GM19035 (cell line): ENCODE measurements around the gene MPST.
A peak's percentile ranks its signal among the peaks of the same experiment; 100 is the strongest.

Experiments
- ATAC-seq: cut with Tn5 transposase; IDR thresholded peaks from one replicate; pipeline ENCODE4 v1.9.1; 2021; ENCODE audit not compliant: unreplicated experiment

Gene MPST

DNA sequence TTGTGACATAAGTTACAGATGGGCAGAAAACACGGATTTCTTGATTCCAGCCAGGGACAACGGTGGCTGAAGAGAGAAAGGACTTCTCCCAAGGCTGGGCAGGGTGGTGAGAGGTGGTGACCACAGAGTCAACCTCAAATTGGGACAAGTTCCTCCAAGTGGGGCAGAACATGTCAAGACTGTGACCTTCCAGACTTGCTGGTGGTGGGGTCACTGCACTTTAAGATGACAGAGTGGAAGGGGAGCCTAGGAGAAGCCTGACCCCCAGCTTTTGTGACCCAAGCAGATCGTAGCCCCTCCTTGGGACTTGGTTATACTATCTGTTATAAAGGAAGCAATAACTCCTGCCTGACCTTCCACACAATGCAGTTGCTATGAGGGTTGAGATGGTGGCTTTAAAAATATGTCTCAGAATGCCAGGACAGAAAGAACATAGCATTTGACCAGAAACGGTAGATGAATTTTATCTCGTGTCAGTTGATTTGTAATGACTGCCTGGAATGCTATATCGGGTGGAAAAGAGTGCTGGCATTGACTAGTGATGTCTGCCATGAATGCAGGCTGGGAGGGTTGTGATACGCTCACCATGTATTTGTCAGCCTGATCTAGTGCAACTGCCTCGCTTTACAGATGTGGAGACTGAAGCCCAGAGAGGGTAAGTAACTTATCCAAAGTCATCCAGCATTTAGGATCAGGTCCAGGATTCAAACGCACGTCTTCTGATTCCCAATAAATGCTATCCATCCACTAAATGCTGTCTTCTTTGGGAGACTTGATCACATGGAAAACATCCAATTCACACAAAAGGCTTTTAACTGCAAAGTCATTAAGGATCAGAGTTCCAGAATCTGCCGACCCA lies 18.6 kb upstream of the MPST start:
- ATAC-seq, result no peak

DNA sequence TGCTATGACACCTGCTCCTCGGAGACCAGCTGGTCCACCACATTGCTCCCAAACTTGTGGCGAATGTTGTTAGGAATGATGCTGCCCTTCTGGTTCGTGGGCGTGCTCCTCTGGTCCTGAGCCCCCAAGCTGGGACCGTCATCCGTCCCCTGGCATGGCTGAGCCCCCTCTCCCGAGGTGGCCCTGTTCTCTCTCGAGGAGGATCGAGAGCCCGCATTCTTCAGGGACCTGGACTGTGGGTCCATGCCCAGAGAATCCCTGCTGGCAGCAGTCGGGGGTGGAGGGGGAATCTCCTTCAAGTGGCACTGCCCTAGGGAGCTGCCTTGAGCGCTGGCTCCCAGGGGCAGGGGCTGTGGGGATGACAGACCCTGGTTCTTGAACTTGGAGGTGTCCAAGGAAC lies 17.7 kb upstream of the MPST start:
- no peak for ATAC-seq

DNA sequence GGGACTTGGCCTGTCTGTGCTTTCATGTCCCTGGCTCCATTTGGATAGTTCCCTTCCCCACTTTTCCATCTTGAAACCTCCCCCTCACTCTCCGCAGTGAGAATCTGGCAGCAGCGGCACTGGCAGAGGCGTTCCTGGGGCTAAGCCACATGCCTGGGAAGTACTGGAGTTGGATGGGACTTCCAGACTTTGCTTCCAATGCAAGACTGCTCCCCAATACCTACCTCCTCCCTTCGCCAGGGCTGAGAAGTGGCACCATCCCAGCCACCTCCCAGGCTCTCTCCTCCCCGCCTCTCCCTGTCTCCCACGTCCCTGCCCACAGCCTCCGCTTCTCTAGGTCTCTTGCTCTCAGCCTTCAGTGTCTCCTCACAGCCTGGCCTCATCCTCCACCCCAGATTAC lies 16.9 kb upstream of the MPST start:
- no peak for ATAC-seq

DNA sequence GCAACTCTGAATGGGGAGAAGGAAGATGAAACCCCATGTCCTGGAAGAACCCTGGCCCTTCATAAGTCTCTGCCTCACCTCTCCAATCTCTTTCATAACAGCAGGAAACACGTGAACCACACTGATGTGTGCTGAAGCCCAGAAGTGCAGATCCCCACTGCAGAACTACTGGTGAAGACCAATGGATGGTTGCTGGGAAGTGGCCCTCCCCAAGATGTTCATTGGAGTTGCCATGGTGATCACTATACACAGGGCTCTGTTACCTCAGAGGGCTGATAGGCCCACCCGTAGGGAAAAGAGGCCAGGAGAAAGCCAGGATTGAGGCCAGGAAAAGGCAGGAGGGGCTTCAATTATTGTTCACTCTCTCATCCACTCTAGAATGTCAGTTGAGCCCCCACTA lies 11.9 kb upstream of the MPST start:
- no peak for ATAC-seq

DNA sequence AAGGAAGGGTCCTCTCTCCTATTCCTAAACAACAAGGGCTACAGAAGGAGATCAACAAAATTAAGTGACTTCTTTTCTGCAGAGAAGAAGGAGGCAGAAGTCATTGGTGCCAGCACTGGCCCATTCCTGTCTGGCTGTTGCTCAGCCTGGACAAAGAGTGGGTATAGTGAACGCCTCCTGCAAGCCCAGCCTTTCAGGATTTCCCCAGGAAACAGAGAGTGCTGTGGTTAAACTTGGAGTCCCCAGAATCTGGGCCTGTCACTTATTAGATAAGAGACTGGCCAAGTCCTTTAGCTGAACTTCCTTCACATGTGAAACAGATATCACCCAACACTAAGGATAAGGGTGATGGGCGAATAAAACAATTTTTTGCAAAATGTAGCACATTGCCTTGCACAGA lies 11.2 kb upstream of the MPST start:
- no peak for ATAC-seq

DNA sequence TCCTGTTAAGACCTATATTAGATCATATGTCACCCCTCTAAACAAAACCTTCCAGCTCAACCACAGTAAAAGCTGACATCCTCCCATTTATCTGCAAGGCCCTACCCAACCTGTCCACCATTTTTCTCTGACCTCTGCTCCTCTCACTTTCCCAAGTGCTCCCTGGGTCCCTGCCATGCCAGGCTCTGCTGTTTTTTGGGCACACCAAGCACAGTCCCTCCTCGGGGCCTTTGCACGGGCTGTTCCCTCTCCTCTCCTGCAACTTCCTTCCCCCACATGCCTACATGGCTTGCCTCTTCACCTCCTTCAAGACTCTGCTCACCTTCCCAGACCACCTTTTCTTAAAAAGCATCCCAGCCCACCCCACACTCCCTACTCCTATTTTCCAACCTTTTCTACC lies 10.1 kb upstream of the MPST start:
- ATAC-seq, result no peak

DNA sequence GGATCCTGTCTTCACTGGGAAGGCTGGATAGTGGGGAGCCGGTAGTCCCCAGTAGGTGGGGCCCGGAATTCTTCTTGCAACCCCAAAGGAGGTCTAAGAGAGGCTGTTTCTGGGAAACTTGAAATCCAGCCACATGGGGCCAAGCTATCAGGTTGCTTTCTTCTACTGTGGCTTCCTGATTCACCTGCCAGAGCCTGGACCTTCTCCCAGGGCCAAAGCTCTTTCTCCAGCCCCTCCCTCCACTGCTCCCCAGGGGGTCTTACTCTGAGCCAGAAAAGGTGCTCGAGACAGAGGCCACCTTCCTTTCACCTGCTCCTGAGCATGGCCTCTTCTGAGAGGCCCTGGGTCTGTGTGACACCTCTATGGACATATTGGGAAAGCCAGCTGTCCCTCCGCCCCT lies 9.4 kb upstream of the MPST start:
- ATAC-seq, result no peak

DNA sequence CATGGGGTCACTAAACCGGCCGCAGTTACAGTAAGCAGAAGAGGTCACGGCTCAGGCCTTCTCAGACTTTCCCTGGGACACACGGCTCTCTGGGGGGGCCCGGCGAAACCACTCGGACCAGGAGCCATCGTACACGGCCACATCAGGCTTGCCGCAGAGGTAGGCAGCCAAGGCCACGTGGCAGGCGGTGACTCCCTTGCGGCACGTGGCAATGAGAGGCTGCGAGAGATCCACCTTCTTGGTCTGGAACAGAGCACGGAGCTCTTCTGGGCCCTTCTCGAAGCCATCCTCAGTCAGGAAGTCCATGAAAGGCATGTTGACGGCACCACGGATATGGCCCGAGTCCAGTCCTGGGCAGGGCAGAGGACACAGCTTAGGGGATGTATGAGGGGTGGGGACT lies 8.6 kb upstream of the MPST start:
- no peak for ATAC-seq

DNA sequence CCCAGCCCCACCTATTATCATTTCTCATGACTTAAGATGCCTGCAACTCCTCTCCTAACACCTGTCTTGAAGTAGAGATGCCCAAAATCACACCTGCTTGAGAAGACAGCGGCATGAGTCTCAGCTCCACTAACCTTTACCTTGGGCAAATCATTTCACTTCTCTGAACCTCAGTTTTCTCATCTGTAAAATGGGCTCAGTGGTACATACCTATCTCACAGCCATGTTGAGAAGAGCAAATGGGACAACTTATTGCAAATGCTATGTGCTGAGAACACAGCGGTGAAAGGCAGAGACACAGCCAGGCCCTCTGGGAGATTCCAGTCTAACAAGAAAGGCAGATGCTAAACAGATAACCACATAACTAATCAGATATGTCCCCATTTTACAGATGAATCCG lies 8.1 kb upstream of the MPST start:
- no peak for ATAC-seq

DNA sequence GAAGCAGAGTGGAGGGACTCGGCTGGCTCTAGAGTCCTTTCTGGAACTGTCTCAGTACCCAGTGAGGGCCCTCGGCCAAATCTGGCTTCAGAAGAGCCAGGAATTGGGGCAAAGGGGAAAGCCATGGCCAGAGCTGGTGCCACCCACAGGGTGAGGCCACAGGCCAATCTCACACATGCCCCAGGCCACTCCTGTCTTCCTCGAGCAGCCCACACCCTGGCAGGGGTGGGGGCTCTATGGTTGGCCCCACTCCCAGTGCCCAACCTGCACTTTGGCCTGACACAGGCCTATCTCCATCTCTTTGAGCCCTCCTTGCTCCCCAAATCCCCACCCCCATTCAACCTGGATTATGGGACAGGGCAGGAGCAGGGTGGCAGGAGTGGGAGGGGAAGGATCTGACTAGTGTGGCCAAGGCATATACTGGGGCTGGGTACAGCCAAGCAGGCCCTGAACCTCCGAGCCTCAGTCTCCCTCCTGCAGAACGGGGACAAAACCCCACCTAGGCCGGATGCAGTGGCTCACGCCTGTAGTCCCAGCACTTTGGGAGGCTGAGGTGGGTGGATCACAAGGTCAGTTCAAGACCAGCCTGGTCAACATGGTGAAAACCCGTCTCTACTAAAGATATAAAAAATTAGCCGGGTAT lies 7.2 kb upstream of the MPST start:
- no peak for ATAC-seq

DNA sequence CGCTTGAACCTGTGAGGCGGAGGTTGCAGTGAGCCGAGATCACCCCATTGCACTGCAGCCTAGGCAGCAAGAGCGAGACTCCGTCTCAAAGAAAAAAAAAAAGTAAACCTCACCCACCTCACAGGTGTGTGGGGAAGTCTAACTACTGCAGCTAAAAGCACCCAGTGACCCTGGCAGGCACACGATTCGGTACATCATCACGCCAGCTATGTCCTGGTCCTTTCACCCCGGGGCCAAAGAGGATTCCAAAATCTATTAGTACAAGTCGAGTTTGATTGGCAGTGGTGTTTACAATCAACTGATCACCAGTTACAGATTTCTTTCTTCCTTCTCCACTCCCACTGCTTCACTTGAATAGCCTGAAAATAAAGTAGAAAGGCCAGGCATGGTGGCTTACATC lies 6.6 kb upstream of the MPST start:
- no peak for ATAC-seq

DNA sequence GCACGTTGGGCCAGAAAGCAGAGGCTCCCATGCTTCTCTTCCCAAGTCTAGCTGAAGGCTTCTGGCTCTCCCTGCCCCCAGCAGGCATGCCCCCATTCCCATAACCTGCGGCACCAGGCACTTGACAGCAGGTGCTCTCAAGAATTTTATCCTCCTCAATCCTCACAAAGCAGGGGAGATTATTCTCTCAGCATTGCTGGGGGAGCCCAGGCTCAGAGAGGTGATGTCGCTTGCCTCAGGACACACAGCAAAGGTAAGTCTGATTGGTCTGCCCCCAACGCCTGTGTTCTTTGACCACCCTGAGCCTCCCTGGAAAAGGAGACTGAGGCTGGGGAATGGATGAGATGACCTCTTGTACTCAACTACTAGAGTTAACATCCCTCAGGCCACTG lies 5.1 kb upstream of the MPST start:
- no peak for ATAC-seq

DNA sequence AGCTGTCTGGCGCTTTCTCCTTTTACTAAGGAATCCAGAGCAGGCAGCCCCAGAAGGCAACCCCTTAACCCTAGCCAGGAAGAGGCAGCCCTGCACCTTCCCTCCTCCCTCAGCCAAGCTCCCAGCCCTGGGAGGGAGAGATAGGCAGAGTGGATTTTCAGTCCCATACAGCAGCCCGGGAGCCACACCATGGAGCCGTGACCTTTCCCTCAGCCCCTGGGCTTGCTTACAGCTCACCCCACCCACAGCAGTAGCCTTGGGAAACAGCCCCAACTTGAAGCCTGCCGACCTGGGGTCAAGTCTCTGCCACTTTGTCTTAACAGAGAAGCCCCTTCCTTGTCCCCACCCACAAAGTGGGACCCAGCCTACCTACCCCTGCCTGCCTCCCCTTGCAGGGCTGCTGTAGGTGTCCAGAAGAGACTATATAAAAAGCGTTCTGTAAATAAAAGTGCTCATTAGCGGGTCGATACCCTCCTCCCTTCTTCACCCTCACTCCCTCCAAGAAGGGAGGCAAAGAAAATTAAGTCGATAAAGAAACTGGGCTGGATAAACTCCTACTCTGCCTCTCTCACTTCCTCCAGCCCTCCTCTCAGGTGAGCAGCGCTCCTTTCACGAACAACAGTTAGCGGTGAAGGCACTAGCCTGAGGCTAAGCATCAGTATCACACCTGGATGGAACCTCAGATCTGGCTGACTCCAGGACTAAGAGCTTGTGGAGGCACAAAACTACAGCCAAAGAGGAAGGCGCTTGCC lies 4.5 kb upstream of the MPST start:
- ATAC-seq, result no peak

DNA sequence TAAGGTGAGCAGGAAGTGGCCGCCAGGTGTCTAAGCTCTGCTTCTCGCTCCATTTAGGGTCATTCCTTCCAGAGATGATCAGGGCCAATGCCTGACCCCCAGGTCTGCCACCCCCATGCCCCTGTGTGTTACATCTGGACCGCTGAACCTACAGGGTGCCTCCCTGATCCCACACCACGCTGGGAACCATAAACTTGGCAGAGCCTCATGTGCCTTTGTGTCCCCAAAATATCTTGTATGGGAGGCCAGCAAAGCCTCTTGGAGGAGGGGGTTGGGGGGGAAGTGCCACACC lies 4.0 kb upstream of the MPST start:
- ATAC-seq, result no peak

DNA sequence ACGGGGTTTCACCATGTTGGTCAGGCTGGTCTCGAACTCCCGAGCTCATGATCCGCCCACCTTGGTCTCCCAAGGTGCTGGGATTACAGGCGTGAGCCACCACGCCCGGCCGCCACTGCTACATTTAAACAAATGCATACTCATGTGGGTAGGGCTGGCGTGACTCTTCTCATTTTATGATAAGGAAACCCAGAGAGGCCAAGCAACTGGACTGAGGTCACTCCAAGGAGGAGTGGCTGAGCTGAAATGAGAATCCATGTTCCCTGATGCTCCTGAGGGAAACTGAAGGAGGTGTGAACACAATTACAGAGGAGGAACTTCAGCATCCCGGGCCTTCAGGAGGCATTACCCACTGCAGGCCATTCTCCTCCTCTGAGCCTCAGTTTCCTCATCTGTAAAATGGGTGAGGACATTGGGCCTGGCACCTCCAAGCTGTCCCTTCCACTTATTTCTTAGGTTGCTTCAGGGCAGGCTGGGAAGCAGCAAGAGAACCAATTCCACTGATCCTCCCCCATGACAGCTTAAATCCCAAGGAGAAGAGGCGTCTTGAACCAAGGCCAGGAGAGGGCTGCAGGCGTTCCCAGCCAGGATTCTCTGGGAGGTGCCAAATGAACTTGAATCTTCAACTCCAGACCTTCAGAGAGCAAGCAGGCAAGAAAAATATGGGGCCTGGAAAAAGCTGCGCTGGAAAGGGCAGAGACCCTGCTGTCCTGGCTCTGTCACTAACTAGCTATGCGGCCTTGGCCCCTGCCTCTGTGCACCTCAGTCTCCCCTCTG lies 3.2 kb upstream of the MPST start:
- no peak for ATAC-seq

DNA sequence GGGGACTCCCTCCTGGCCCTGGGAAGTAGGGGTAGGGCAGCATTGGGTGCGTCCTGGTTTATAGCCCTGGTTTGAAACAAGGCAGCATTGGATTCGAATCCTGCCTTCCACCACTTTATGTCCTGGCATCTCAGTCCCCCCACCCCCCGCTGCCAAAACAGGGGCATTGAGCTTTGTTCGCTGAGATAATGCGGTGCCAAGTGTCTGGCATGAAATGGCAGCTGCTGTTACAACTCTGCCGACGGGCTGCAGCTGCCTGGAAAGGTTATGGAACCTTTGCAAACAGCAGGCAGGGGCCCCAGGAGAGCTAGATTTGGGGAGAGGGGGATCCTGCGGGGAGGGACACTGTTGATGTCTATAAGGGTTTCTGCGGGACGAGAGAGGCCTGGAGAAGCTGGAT lies 2.2 kb upstream of the MPST start:
- no peak for ATAC-seq

DNA sequence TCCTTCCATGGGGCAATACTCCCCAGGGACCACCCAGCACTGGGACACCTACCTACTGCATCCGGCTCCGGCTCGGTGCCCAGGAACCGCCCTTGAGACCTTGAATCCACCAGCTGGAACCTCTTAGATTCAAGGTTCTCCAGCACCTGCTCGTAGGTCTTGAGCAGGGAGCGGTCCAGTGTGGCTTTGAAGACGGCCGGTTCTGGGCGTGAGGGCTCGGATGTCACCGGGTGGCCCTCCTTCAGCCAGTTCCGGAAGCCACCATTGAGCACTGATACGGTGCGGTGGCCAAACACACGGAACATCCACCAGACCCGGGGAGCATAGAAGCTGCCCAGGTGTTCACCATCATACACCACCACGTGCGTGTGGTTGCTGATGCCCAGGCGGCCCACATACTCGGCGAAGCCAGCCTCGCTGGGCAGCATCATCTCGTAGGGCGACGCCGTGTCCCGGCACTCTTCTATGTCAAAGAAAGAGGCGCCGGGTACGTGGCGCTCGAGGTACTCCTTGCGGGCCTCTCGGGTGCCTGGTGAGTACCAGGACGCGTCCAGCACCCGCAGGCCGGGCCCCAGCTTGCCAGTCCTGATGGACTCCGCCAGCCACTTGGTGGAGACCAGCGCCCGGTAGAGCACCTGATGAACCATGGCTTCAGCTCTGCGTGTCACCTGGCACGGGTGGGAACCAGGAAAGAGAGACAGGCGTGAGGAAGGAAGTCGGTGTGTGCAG lies 1.3 kb upstream of the MPST start:
- no peak for ATAC-seq

DNA sequence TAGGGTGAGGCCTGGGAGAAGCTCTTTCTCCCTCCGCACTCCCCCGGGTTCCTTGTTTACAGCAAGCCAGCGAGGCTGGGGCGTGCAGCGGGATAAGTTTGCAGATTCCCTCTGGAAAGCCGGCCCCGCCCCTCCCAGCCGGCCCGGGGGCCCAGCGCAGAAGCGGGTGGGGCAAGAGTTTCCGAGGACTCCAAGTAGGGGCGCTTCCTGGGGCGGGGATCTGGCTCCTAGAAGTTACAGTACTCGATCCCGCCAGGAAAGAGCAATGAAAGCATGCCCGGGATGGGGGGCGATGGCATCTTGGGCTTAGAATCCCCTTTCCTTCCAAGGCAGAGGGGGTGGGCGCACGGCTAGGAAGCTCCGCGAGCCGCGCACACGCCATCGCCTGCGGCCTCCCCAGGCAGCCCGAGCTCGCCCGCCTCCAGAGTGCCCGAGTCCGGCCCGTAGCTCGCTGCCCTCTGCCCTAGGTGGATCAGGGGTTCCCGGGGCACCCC lies 680 bp upstream of the MPST start:
- ATAC-seq, result peak; percentile 26

DNA sequence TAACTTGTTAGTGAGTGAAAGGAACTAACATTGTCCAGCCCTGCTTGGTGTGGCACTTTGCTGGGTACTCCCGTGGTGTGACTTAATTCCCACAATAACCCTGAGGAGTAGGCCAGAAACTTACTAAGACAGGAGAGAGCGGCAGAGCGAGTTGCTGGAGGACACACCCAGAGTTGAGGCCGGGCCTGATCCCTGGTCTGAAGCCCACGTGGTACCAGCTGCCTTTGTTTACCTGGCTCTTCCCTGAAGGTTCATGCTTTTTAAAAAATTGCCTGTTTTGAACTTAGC lies 594 bp downstream of the MPST start:
- no peak for ATAC-seq

DNA sequence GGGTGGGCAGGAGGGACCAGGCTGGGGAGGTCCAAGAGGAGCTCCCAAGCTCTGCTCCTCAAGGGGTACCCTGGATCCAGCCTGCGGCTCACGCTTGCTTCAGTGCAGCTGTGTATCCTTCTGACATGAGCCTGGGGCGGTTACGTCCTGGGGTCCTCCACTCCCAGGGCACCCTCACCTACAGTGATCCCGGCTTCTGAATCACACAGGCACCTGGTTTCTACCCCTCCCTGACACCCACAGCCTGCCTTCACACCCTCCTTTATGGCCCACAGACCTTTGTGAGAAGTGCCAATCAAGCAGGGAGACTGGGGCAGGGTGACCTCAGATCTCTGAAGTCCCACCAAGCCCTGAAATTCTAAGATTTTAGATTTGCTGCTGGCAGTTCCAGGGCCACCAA lies 1.5 kb downstream of the MPST start:
- no peak for ATAC-seq
